ENCODE data around the gene EDC3. TPM values are rescaled to one million over a fixed set of nuclear protein-coding genes. Genes with fewer than 3 reads are reported as not detected.

The EDC3 gene
- total and polyA plus RNA-seq, 9 of the 15 experiments (the other 6 are each of a cell fraction or from before 2014, with no cell fraction given): 11.7 to 63.9 (median 32.8) TPM

DNA sequence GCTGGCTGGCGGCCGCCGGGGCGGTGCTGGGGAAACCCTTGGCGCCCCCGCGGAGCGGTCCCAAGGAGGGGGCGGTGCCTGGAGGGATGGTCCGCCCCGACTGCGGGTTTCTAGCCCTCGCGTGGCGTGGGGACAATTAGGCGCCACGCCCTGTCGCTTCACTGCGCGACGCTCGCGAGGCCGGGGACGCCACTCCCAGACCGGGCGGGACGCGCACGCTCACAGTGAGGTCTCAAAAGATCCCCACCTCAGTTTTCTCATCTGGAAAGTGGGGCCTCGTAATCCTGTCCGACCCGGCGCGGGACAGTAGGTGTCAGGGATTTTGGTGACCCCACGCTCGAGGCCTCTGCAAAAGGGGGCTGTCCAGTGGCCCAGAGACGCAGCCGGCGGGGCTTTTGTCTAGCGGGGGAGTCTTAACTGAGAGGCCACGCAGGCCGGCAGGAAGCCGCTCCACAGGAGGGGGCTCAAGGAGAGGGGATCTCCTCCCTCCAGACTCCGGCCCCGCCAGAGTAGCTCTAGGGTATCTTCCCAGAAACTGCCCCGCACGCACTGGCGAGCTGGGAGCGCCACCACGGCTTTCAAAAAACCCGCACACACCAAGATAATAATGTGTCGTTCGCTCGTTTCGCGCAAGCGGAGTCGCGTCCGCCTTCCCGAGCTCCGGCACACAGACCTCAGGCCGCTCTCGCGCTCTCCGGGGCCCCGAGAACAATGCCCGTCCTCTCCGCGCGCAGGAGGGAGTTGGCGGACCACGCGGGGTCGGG, 80.9 kb downstream of the EDC3 start (continued):
- TF ChIP-seq, protein P1, sequence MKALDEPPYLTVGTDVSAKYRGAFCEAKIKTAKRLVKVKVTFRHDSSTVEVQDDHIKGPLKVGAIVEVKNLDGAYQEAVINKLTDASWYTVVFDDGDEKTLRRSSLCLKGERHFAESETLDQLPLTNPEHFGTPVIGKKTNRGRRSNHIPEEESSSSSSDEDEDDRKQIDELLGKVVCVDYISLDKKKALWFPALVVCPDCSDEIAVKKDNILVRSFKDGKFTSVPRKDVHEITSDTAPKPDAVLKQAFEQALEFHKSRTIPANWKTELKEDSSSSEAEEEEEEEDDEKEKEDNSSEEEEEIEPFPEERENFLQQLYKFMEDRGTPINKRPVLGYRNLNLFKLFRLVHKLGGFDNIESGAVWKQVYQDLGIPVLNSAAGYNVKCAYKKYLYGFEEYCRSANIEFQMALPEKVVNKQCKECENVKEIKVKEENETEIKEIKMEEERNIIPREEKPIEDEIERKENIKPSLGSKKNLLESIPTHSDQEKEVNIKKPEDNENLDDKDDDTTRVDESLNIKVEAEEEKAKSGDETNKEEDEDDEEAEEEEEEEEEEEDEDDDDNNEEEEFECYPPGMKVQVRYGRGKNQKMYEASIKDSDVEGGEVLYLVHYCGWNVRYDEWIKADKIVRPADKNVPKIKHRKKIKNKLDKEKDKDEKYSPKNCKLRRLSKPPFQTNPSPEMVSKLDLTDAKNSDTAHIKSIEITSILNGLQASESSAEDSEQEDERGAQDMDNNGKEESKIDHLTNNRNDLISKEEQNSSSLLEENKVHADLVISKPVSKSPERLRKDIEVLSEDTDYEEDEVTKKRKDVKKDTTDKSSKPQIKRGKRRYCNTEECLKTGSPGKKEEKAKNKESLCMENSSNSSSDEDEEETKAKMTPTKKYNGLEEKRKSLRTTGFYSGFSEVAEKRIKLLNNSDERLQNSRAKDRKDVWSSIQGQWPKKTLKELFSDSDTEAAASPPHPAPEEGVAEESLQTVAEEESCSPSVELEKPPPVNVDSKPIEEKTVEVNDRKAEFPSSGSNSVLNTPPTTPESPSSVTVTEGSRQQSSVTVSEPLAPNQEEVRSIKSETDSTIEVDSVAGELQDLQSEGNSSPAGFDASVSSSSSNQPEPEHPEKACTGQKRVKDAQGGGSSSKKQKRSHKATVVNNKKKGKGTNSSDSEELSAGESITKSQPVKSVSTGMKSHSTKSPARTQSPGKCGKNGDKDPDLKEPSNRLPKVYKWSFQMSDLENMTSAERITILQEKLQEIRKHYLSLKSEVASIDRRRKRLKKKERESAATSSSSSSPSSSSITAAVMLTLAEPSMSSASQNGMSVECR (CRISPR knock-in tag; IDR thresholded peaks at IDR 0.05): no peak
- TF ChIP-seq, protein P2, sequence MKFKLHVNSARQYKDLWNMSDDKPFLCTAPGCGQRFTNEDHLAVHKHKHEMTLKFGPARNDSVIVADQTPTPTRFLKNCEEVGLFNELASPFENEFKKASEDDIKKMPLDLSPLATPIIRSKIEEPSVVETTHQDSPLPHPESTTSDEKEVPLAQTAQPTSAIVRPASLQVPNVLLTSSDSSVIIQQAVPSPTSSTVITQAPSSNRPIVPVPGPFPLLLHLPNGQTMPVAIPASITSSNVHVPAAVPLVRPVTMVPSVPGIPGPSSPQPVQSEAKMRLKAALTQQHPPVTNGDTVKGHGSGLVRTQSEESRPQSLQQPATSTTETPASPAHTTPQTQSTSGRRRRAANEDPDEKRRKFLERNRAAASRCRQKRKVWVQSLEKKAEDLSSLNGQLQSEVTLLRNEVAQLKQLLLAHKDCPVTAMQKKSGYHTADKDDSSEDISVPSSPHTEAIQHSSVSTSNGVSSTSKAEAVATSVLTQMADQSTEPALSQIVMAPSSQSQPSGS (CRISPR knock-in tag; IDR thresholded peaks at IDR 0.05): no peak
- no peak for TF ChIP-seq DACH1 (IDR thresholded peaks at IDR 0.05; ENCODE audit: partially characterized antibody)
- no peak for TF ChIP-seq ZNF584 (CRISPR knock-in tag; IDR thresholded peaks at IDR 0.05; ENCODE audit: low read depth)
- no peak for TF ChIP-seq MTF1 (CRISPR knock-in tag; IDR thresholded peaks at IDR 0.05; ENCODE audit: borderline replicate concordance)
- TF ChIP-seq MCM3 (IDR thresholded peaks at IDR 0.05): no peak
- TF ChIP-seq, protein P3, sequence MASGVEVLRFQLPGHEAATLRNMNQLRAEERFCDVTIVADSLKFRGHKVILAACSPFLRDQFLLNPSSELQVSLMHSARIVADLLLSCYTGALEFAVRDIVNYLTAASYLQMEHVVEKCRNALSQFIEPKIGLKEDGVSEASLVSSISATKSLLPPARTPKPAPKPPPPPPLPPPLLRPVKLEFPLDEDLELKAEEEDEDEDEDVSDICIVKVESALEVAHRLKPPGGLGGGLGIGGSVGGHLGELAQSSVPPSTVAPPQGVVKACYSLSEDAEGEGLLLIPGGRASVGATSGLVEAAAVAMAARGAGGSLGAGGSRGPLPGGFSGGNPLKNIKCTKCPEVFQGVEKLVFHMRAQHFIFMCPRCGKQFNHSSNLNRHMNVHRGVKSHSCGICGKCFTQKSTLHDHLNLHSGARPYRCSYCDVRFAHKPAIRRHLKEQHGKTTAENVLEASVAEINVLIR (CRISPR knock-in tag; IDR thresholded peaks at IDR 0.05): no peak
- TF ChIP-seq HNRNPLL (IDR thresholded peaks at IDR 0.05; ENCODE audit: low read depth, low read length, poor library complexity, severe bottlenecking): peak; percentile 20

All from K562 (cell line).